KMS-11 (cell line): ENCODE results near the gene NPW.

Experiments
- H2AFZ ChIP-seq: fragments of 200-600 bp; sonication (generic); 2 replicates; pipeline ENCODE4 v1.6.1; 2016; ENCODE audit warnings: antibody characterized with exemption, mixed run types, low read depth
- H3K27ac ChIP-seq: fragments of 200-600 bp; sonication (generic); 2 replicates; pipeline ENCODE4 v1.6.1; 2016; ENCODE audit warnings: mild to moderate bottlenecking, mixed run types
- H3K27me3 ChIP-seq: fragments of 200-600 bp; sonication (generic); 2 replicates; pipeline ENCODE4 v1.6.1; 2017; ENCODE audit warnings: mild to moderate bottlenecking, low read depth, mixed run types, moderate library complexity; ENCODE audit not compliant: insufficient read depth
- H3K36me3 ChIP-seq: fragments of 200-600 bp; sonication (generic); 2 replicates; pipeline ENCODE4 v1.6.1; 2017; ENCODE audit warnings: mild to moderate bottlenecking, mixed run types; ENCODE audit not compliant: insufficient read depth
- H3K4me1 ChIP-seq: fragments of 200-600 bp; sonication (generic); 2 replicates; pipeline ENCODE4 v1.6.1; 2016; ENCODE audit warnings: mild to moderate bottlenecking, low read depth, mixed run types; ENCODE audit not compliant: poor library complexity, severe bottlenecking
- H3K4me2 ChIP-seq: fragments of 200-600 bp; sonication (generic); 2 replicates; pipeline ENCODE4 v1.7.0; 2016; ENCODE audit warnings: mild to moderate bottlenecking, mixed run types
- H3K4me3 ChIP-seq: fragments of 200-600 bp; sonication (generic); IDR thresholded peaks from 2 replicates; pipeline ENCODE4 v1.6.1; 2017; ENCODE audit warnings: low read depth, low read length, mixed read lengths; ENCODE audit not compliant: insufficient read depth
- H3K79me2 ChIP-seq: fragments of 200-600 bp; sonication (generic); 2 replicates; pipeline ENCODE4 v1.6.1; 2016; ENCODE audit warnings: low read depth, mixed run types; ENCODE audit not compliant: insufficient read depth
- H3K9ac ChIP-seq: fragments of 200-600 bp; sonication (generic); 2 replicates; pipeline ENCODE4 v1.6.1; 2016; ENCODE audit warnings: mild to moderate bottlenecking, mixed run types
- H4K20me1 ChIP-seq: fragments of 200-600 bp; sonication (generic); 2 replicates; pipeline ENCODE4 v1.6.1; 2016; ENCODE audit warnings: mild to moderate bottlenecking, mixed run types; ENCODE audit not compliant: insufficient read depth
- CTCF ChIP-seq: fragments of 200-600 bp; sonication (generic); conservative IDR thresholded peaks from 2 replicates; pipeline ENCODE4 v1.6.1; 2017; ENCODE audit warnings: low read depth, mild to moderate bottlenecking, antibody characterized with exemption, low read length, moderate library complexity, mixed read lengths

NPW gene

GRCh38 chr16:1974157-1975070 lies 45.2 kb upstream of the NPW start:
- H2AFZ ChIP-seq = no peak overlapping the region
- no peaks in the 10 kb centered on the region for H4K20me1 ChIP-seq
- H3K79me2 ChIP-seq = peaks cover 20% of the 10 kb centered on the region
- no peaks in the 10 kb centered on the region for H3K27me3 ChIP-seq
- H3K4me2 ChIP-seq = no peak overlapping the region; the same call in 1 of the 2 replicates
- no peak overlapping the region for H3K9ac ChIP-seq
- TF ChIP-seq CTCF = no peak
- no peak overlapping the region for H3K4me3 ChIP-seq
- no peaks in the 10 kb centered on the region; the same call in 1 of the 2 replicates for H3K36me3 ChIP-seq
- H3K27ac ChIP-seq = no peak overlapping the region
- H3K4me1 ChIP-seq = peaks cover 10% of the 10 kb centered on the region

- no peaks in the 10 kb centered on the region; the same call in 1 of the 2 replicates for H3K36me3 ChIP-seq
- H3K4me2 ChIP-seq = no peak overlapping the region
- no peak overlapping the region for H2AFZ ChIP-seq
- H4K20me1 ChIP-seq = no peaks in the 10 kb centered on the region
- H3K27ac ChIP-seq = no peak overlapping the region
- peaks cover 14% of the 10 kb centered on the region for H3K4me1 ChIP-seq
- no peak for TF ChIP-seq CTCF
- no peak overlapping the region for H3K9ac ChIP-seq
- H3K79me2 ChIP-seq = peaks cover 20% of the 10 kb centered on the region
- H3K4me3 ChIP-seq = no peak overlapping the region
- no peaks in the 10 kb centered on the region for H3K27me3 ChIP-seq
Observed at GRCh38 chr16:1975432-1976215, 44.0 kb upstream of the NPW start.

GRCh38 chr16:1976216-1976520 lies 43.4 kb upstream of the NPW start:
- H3K79me2 ChIP-seq = peaks cover 20% of the 10 kb centered on the region
- no peaks in the 10 kb centered on the region; the same call in 1 of the 2 replicates for H3K36me3 ChIP-seq
- H3K4me3 ChIP-seq = no peak overlapping the region
- no peaks in the 10 kb centered on the region for H4K20me1 ChIP-seq
- H3K4me1 ChIP-seq = peaks cover 19% of the 10 kb centered on the region
- H3K27ac ChIP-seq = no peak overlapping the region
- no peaks in the 10 kb centered on the region for H3K27me3 ChIP-seq
- no peak overlapping the region for H3K9ac ChIP-seq
- no peak for TF ChIP-seq CTCF
- no peak overlapping the region for H3K4me2 ChIP-seq
- H2AFZ ChIP-seq = no peak overlapping the region

GRCh38 chr16:1976951-1977874 lies 42.4 kb upstream of the NPW start:
- Histone ChIP-seq H3K4me2 (no peak overlapping the region), H3K27ac (no peak overlapping the region), H3K27me3 (no peaks in the 10 kb centered on the region), H4K20me1 (no peaks in the 10 kb centered on the region), H3K4me1 (peaks cover 30% of the 10 kb centered on the region), H2AFZ (no peak overlapping the region), H3K36me3 (no peaks in the 10 kb centered on the region; the same call in 1 of the 2 replicates), H3K9ac (no peak overlapping the region), H3K4me3 (no peak overlapping the region), H3K79me2 (peaks cover 17% of the 10 kb centered on the region)
- no peak for TF ChIP-seq CTCF
